HCT116 (cell line): Measurements from ENCODE around the gene PIK3CD.

Source experiments
- EZH2 ChIP-seq: fragments of 200-600 bp; sonication (generic); IDR thresholded peaks from 2 replicates; pipeline ENCODE4 v1.6.1; 2017; ENCODE audit warnings: antibody characterized with exemption, mixed run types
- EZH2phosphoT487 ChIP-seq: fragments of 200-600 bp; IDR thresholded peaks from 2 replicates; pipeline ENCODE4 v1.6.1; 2018; ENCODE audit warnings: antibody characterized with exemption, borderline replicate concordance
- POLR2A ChIP-seq: IDR thresholded peaks from 2 replicates; pipeline ENCODE4 v1.7.0; 2011; ENCODE audit warnings: borderline replicate concordance; ENCODE audit not compliant: insufficient read depth, insufficient read length; ENCODE audit errors: extremely low read depth
- POLR2AphosphoS5 ChIP-seq: IDR thresholded peaks from 2 replicates; pipeline ENCODE4 v1.6.1; 2011; ENCODE audit warnings: mild to moderate bottlenecking, low read depth, low read length, moderate library complexity
- RAD21 ChIP-seq: IDR thresholded peaks from 2 replicates; pipeline ENCODE4 v1.6.1; 2012; ENCODE audit warnings: low read depth, mild to moderate bottlenecking
- SIN3A ChIP-seq: IDR thresholded peaks from 2 replicates; pipeline ENCODE4 v1.6.1; 2012; ENCODE audit warnings: low read depth
- SRF ChIP-seq: IDR thresholded peaks from 2 replicates; pipeline ENCODE4 v1.6.1; 2012; ENCODE audit warnings: low read depth
- YY1 ChIP-seq: IDR thresholded peaks from 2 replicates; pipeline ENCODE4 v1.6.1; 2011; ENCODE audit warnings: low read length, low read depth, moderate library complexity, mild to moderate bottlenecking; ENCODE audit not compliant: insufficient replicate concordance; ENCODE audit errors: extremely low read depth
- ZFX ChIP-seq: fragments of 450-650 bp; IDR thresholded peaks from 2 replicates; pipeline ENCODE4 v1.6.1; 2017
- ZNF274 ChIP-seq: fragments of 200-500 bp; sonication (Bioruptor generic); IDR thresholded peaks from 2 replicates; pipeline ENCODE4 v1.6.1; 2014; ENCODE audit warnings: mild to moderate bottlenecking, low read depth, low read length, inconsistent platforms
- TF ChIP-seq, protein P1 (sequence below), 3 experiments: fragments of 200-600 bp in 1 of 3; sonication (generic) in 1 of 3; IDR thresholded peaks in 2 of 3; conservative IDR thresholded peaks in 1 of 3; 2 replicates each; pipeline ENCODE4 v1.5.1; 2012 to 2017; ENCODE audit warnings: low read depth in 2 of 3, low read length in 2 of 3, antibody characterized with exemption in 1 of 3, borderline replicate concordance in 1 of 3, control low read depth in 1 of 3, mild to moderate bottlenecking in 1 of 3, mixed read lengths in 1 of 3, mixed run types in 1 of 3, moderate library complexity in 1 of 3; ENCODE audit not compliant: insufficient read depth in 1 of 3
- TF ChIP-seq, protein P2 (sequence below): IDR thresholded peaks from 2 replicates; pipeline ENCODE4 v1.6.1; 2012; ENCODE audit warnings: low read depth
- TF ChIP-seq, protein P3 (sequence below): IDR thresholded peaks from 2 replicates; pipeline ENCODE4 v1.6.1; 2012

DNA sequence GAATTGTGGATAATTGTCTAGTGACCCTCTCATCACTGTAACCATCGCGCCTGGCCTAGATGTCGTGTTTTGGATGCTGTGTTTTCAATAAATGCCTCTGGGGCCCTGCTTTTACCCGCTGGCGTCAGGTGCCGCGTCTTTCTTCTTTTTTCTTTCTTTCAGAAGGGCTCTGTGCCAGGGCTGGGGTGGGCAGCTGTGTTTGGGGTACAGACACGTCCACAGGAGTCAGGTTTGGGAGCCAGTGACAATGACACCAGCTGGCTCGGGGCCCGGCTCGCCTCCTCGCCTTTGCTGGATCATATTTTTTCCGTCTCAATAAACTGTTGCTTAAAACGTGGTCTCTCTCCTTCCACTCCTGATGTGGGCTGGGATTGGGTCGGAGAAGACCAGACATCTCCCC, 46.7 kb upstream of the PIK3CD start:
- TF ChIP-seq SIN3A (no peak), ZNF274 (no peak), POLR2AphosphoS5 (no peak), RAD21 (no peak), YY1 (no peak), SRF (no peak), POLR2A (no peak), EZH2 (no peak), ZFX (no peak), EZH2phosphoT487 (no peak)
- TF ChIP-seq, protein P1, sequence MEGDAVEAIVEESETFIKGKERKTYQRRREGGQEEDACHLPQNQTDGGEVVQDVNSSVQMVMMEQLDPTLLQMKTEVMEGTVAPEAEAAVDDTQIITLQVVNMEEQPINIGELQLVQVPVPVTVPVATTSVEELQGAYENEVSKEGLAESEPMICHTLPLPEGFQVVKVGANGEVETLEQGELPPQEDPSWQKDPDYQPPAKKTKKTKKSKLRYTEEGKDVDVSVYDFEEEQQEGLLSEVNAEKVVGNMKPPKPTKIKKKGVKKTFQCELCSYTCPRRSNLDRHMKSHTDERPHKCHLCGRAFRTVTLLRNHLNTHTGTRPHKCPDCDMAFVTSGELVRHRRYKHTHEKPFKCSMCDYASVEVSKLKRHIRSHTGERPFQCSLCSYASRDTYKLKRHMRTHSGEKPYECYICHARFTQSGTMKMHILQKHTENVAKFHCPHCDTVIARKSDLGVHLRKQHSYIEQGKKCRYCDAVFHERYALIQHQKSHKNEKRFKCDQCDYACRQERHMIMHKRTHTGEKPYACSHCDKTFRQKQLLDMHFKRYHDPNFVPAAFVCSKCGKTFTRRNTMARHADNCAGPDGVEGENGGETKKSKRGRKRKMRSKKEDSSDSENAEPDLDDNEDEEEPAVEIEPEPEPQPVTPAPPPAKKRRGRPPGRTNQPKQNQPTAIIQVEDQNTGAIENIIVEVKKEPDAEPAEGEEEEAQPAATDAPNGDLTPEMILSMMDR (IDR thresholded peaks at IDR 0.05 in 2 of 3, conservative IDR thresholded peaks at IDR 0.05 in 1 of 3; ENCODE audit: borderline replicate concordance in 1 of 3, insufficient read depth in 1 of 3, low read depth in 2 of 3, low read length in 2 of 3), result no peak
- TF ChIP-seq, protein P2, sequence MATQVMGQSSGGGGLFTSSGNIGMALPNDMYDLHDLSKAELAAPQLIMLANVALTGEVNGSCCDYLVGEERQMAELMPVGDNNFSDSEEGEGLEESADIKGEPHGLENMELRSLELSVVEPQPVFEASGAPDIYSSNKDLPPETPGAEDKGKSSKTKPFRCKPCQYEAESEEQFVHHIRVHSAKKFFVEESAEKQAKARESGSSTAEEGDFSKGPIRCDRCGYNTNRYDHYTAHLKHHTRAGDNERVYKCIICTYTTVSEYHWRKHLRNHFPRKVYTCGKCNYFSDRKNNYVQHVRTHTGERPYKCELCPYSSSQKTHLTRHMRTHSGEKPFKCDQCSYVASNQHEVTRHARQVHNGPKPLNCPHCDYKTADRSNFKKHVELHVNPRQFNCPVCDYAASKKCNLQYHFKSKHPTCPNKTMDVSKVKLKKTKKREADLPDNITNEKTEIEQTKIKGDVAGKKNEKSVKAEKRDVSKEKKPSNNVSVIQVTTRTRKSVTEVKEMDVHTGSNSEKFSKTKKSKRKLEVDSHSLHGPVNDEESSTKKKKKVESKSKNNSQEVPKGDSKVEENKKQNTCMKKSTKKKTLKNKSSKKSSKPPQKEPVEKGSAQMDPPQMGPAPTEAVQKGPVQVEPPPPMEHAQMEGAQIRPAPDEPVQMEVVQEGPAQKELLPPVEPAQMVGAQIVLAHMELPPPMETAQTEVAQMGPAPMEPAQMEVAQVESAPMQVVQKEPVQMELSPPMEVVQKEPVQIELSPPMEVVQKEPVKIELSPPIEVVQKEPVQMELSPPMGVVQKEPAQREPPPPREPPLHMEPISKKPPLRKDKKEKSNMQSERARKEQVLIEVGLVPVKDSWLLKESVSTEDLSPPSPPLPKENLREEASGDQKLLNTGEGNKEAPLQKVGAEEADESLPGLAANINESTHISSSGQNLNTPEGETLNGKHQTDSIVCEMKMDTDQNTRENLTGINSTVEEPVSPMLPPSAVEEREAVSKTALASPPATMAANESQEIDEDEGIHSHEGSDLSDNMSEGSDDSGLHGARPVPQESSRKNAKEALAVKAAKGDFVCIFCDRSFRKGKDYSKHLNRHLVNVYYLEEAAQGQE, result no peak
- TF ChIP-seq, protein P3, sequence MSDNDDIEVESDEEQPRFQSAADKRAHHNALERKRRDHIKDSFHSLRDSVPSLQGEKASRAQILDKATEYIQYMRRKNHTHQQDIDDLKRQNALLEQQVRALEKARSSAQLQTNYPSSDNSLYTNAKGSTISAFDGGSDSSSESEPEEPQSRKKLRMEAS, result no peak
